K562 (cell line): ENCODE measurements around the gene PRSS1. TPM values are rescaled to one million over a fixed set of nuclear protein-coding genes. Genes with fewer than 3 reads are reported as not detected.
A peak's percentile ranks its signal among the peaks of the same experiment; 100 is the strongest.

ENCODE experiments used
- ATAC-seq: fragments of 200-7000 bp; cut with Tn5 transposase; 3 replicates; pipeline ENCODE4 v1.9.1; 2020; ENCODE audit warnings: moderate library complexity
- BruUV-seq: library from RNA; stranded (reverse); fragments of 400-500 nt; replicated peaks from 2 replicates; lab custom pipeline; 2021; lab: Mats Ljungman, UMichigan
- CTCF ChIA-PET: fragments of 300-600 bp; formaldehyde crosslinking; extraction: SDS; loops from one replicate; lab custom pipeline; 2021; ENCODE audit warnings: low intra/inter-chr PET ratio; lab: Yijun Ruan, JAX
- POLR2A ChIA-PET: fragments of 300-600, 350-650 bp; sonication (Branson Sonifier 250); formaldehyde crosslinking; extraction: SDS; loops from one replicate; lab custom pipeline; 2021; ENCODE audit warnings: antibody characterized with exemption, inconsistent platforms; lab: Yijun Ruan, JAX
- DNase-seq, 4 experiments: peaks; one replicate each; pipeline versions ENCODE4 v3.0.0 to v3.0.0-alpha.2; 2011 to 2018; ENCODE audit warnings: low spot score in 3 of 4, mixed read lengths in 3 of 4; ENCODE audit errors: extremely low read depth in 1 of 4
- FAIRE-seq: peaks from 2 replicates; lab custom pipeline; 2011; peaks lifted over from hg19 to GRCh38; lab: Jason Lieb, UNC
- H2AFZ ChIP-seq: 2 replicates; pipeline ENCODE4 v1.6.0; 2011; ENCODE audit warnings: low read depth, low read length, control low read depth, inconsistent platforms
- H3K27ac ChIP-seq: fragments of 200-600 bp; 3 replicates; pipeline ENCODE4 v1.8.0; 2011; ENCODE audit warnings: low read depth, mild to moderate bottlenecking, control low read depth, inconsistent platforms, low read length, moderate library complexity, mixed read lengths; ENCODE audit errors: extremely low read depth
- H3K27me3 ChIP-seq, 2 experiments: fragments of 300-600 bp in 1 of 2; 2 replicates in 1 of 2; 3 replicates in 1 of 2; pipeline versions ENCODE4 v1.6.0 to v1.8.0; 2011; ENCODE audit warnings: inconsistent platforms in 2 of 2, low read length in 2 of 2, mild to moderate bottlenecking in 1 of 2, mixed read lengths in 1 of 2, moderate library complexity in 1 of 2; ENCODE audit not compliant: control insufficient read depth in 2 of 2, insufficient read depth in 2 of 2
- H3K36me3 ChIP-seq: fragments of 300-600 bp; 3 replicates; pipeline ENCODE4 v1.8.0; 2011; ENCODE audit warnings: mild to moderate bottlenecking, low read length, inconsistent platforms; ENCODE audit not compliant: control insufficient read depth, insufficient read depth
- H3K4me1 ChIP-seq, 2 experiments: fragments of 200-600 bp in 1 of 2; replicated peaks in 1 of 2; 2 replicates in 1 of 2; 3 replicates in 1 of 2; pipeline versions ENCODE4 v1.5.1 to v1.8.0; 2011; ENCODE audit warnings: inconsistent platforms in 2 of 2, low read length in 2 of 2, mild to moderate bottlenecking in 1 of 2, mixed read lengths in 1 of 2, moderate library complexity in 1 of 2; ENCODE audit not compliant: control insufficient read depth in 2 of 2, insufficient read depth in 2 of 2
- H3K4me2 ChIP-seq: 2 replicates; pipeline ENCODE4 v1.6.1; 2011; ENCODE audit warnings: low read length, control low read depth, inconsistent platforms, mixed read lengths; ENCODE audit not compliant: insufficient read depth
- H3K4me3 ChIP-seq: fragments of 200-600 bp; sonication (generic), shearing (Covaris generic); 2 replicates; pipeline ENCODE4 v1.5.1; 2016; ENCODE audit warnings: control low read depth, inconsistent platforms
- H3K79me2 ChIP-seq: fragments of 200-600 bp; 3 replicates; pipeline ENCODE4 v1.8.0; 2011; ENCODE audit warnings: low read length, inconsistent platforms; ENCODE audit not compliant: control insufficient read depth, insufficient read depth
- H3K9ac ChIP-seq, 2 experiments: 2 replicates each; pipeline versions ENCODE4 v1.6.0 to v1.6.1; 2011; ENCODE audit warnings: low read depth in 2 of 2, low read length in 2 of 2, control low read depth in 1 of 2, inconsistent platforms in 1 of 2, mild to moderate bottlenecking in 1 of 2, mixed read lengths in 1 of 2; ENCODE audit not compliant: insufficient read depth in 1 of 2
- H3K9me1 ChIP-seq: one replicate; pipeline ENCODE4 v1.6.0; 2011; ENCODE audit warnings: inconsistent platforms, mild to moderate bottlenecking, low read length, moderate library complexity; ENCODE audit not compliant: control insufficient read depth, insufficient read depth
- H3K9me3 ChIP-seq: replicated peaks from 2 replicates; pipeline ENCODE4 v1.5.1; 2011; ENCODE audit warnings: low read depth, low read length, inconsistent platforms; ENCODE audit not compliant: control insufficient read depth, insufficient read depth
- H4K20me1 ChIP-seq: replicated peaks from 2 replicates; pipeline ENCODE4 v1.6.1; 2011; ENCODE audit warnings: low read length, inconsistent platforms, mixed read lengths; ENCODE audit not compliant: control insufficient read depth, insufficient read depth
- ARID3B ChIP-seq: fragments of 250-450 bp; sonication (Bioruptor Pico); IDR thresholded peaks from 2 replicates; pipeline ENCODE4 v1.4.0; 2020; ENCODE audit warnings: borderline replicate concordance
- ASH1L ChIP-seq: fragments of 450-650 bp; IDR thresholded peaks from 2 replicates; pipeline ENCODE4 v1.6.1; 2018; ENCODE audit warnings: borderline replicate concordance, mild to moderate bottlenecking, low read depth; ENCODE audit not compliant: partially characterized antibody
- C11orf30 ChIP-seq: fragments of 450-650 bp; IDR thresholded peaks from 2 replicates; pipeline ENCODE4 v1.6.1; 2016; ENCODE audit warnings: low read depth, mild to moderate bottlenecking
- FOSL1 ChIP-seq: fragments of 200-800 bp; sonication (Bioruptor generic); conservative IDR thresholded peaks from 2 replicates; pipeline ENCODE4 v1.6.1; 2016; ENCODE audit warnings: missing genetic modification characterization, missing compliant biosample characterization
- MAFG ChIP-seq: fragments of 450-650 bp; conservative IDR thresholded peaks from 2 replicates; pipeline ENCODE4 v1.6.1; 2016; ENCODE audit warnings: missing genetic modification characterization, missing compliant biosample characterization
- NFE2 ChIP-seq: IDR thresholded peaks from 2 replicates; pipeline ENCODE4 v1.6.1; 2014; ENCODE audit warnings: antibody characterized with exemption, low read depth
- PHF21A ChIP-seq: fragments of 450-650 bp; IDR thresholded peaks from 2 replicates; pipeline ENCODE4 v1.6.1; 2017; ENCODE audit warnings: low read depth, borderline replicate concordance
- TFAP4 ChIP-seq: sonication (generic); formaldehyde crosslinking; IDR thresholded peaks from 2 replicates; pipeline ENCODE4 v1.8.0; 2022; ENCODE audit warnings: missing genetic modification reagents, mild to moderate bottlenecking, moderate library complexity, borderline replicate concordance
- WGBS: fragments of 100-300 bp; shearing (Covaris generic); methylation state at CpG from one replicate; pipeline ENCODE4 v1.1.6; 2016; ENCODE audit warnings: low coverage, mixed read lengths; ENCODE audit not compliant: insufficient coverage; ENCODE audit errors: missing lambda C conversion rate; 5-methylcytosine and 5-hydroxymethylcytosine counted together
- in situ Hi-C: fragments of 300-500 bp; cut with MboI; formaldehyde crosslinking; loops from 4 replicates; pipeline ENCODE4 v1.15.0; 2018; ENCODE audit warnings: inconsistent platforms, mixed read lengths
- intact Hi-C: fragments of 100-400 bp; cut with micrococcal nuclease; formaldehyde crosslinking; loops from 2 replicates; pipeline ENCODE4 v1.14.2; 2022
- polyA plus RNA-seq, 8 experiments: library from polyadenylated mRNA; depleted of rRNA in 4 of 8; stranded (reverse) in 5 of 8; unstranded in 3 of 8; fragments of >200 nt; fragmentation: Nextera tagmentation in 2 of 8; fragmentation: Illumina TruSeq in 1 of 8; extraction: Ambion mirVana in 2 of 8; extraction: Trizol in 1 of 8; gene quantifications; 2 replicates each; pipeline versions ENCODE4 v1.2.1 to v1.2.3, GENCODE V29; 2011 to 2014; ENCODE audit warnings: inconsistent platforms in 1 of 8, missing spikeins in 1 of 8
- total RNA-seq, 7 experiments: library from RNA; depleted of rRNA in 6 of 7; stranded (reverse); fragments of >200 nt in 6 of 7; fragmentation: Illumina TruSeq in 2 of 7; extraction: Trizol in 2 of 7; gene quantifications; 2 replicates each; pipeline versions ENCODE4 v1.2.1 to v1.2.3, GENCODE V29; 2011 to 2021; ENCODE audit warnings: low replicate concordance in 1 of 7
- TF ChIP-seq, protein P1 (sequence below), 2 experiments: fragments of 250-450 bp in 1 of 2; fragments of 450-650 bp in 1 of 2; sonication (Bioruptor Pico) in 1 of 2; IDR thresholded peaks; 2 replicates each; pipeline versions ENCODE4 v1.6.1 to v1.8.0; 2016 to 2021; ENCODE audit warnings: mild to moderate bottlenecking in 2 of 2, moderate library complexity in 2 of 2, missing compliant biosample characterization in 1 of 2, missing genetic modification characterization in 1 of 2

The PRSS1 gene
- total and polyA plus RNA-seq, 9 of the 15 experiments (the other 6 are each of a cell fraction or from before 2014, with no cell fraction given) = 0.07 to 6.6 (median 0.20) TPM; not detected in 6

- FAIRE-seq (peak; percentile 74), ATAC-seq (no peak), DNase-seq (peak in 1 of 4 experiments; percentile 26)
- H3K36me3 ChIP-seq = no peaks in the 10 kb centered on the region
- no peaks in the 10 kb centered on the region for H3K79me2 ChIP-seq
- no TSS peak for BruUV-seq
- no peaks in the 10 kb centered on the region for H4K20me1 ChIP-seq
- ChIA-PET CTCF (no interaction called here), POLR2A (no interaction called here)
- no peak overlapping the region for H3K4me2 ChIP-seq
- no peaks in the 10 kb centered on the region for H3K9me1 ChIP-seq
- no peaks in the 10 kb centered on the region for H3K9me3 ChIP-seq
- WGBS = 0% methylated on average over 2 of the region's 2 CpGs
- TF ChIP-seq MAFG (tag) (peak; percentile 57), PHF21A (no peak), NFE2 (peak; percentile 68), TFAP4 (CRISPR knock-in tag) (peak; percentile 78), C11orf30 (0 out of 2 replicates have a peak, but pooled peaks have one; percentile 25), FOSL1 (peak; percentile 72), ARID3B (CRISPR knock-in tag) (no peak), ASH1L (no peak)
- TF ChIP-seq, protein P1, sequence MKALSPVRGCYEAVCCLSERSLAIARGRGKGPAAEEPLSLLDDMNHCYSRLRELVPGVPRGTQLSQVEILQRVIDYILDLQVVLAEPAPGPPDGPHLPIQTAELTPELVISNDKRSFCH (CRISPR knock-in tag; IDR thresholded peaks at IDR 0.05) = no peak
- TF ChIP-seq, protein P1 (tag; IDR thresholded peaks at IDR 0.05) = 0 out of 2 replicates have a peak, but pooled peaks have one; percentile 20
- no peak overlapping the region for H3K4me3 ChIP-seq
- in situ Hi-C loops = no loop called here
- peaks cover 0 to 8% of the 10 kb centered on the region in 2 experiments; a peak in 2 of 5 replicates for H3K4me1 ChIP-seq
- H3K27ac ChIP-seq = no peak overlapping the region
- no peak overlapping the region for H3K9ac ChIP-seq
- no peak overlapping the region for H2AFZ ChIP-seq
- intact Hi-C loops = no loop called here
- no peaks in the 10 kb centered on the region for H3K27me3 ChIP-seq
Measured at GRCh38 chr7:142714375-142714774, 34.9 kb upstream of the PRSS1 start.
